Measurements from ENCODE around the gene GHR. TPM values are rescaled to one million over a fixed set of nuclear protein-coding genes. Genes with fewer than 3 reads are reported as not detected.

GHR gene
- polyA plus RNA-seq, 3 donors = not detected

DNA sequence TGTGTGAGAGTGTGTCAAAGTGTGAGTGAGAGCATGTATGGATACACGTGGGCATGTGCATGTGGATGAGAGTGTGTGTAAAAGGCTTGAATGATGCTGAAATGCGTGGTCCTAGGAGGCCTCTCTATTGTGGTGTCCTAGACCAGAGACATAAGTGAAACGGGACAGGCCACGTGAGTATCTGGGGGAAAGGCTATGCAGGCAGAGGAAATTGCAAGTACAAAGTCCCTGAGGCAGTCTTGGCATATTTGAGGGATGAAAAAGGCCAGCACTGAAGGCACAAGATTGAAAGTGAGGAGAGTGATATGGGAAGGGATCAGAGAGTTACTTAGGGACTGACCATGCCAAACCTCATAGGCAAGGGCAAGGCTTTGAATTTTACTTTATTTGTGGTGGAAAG, 266.2 kb downstream of the GHR start:
- DNase-seq = no peak
- TF ChIP-seq, protein P1, sequence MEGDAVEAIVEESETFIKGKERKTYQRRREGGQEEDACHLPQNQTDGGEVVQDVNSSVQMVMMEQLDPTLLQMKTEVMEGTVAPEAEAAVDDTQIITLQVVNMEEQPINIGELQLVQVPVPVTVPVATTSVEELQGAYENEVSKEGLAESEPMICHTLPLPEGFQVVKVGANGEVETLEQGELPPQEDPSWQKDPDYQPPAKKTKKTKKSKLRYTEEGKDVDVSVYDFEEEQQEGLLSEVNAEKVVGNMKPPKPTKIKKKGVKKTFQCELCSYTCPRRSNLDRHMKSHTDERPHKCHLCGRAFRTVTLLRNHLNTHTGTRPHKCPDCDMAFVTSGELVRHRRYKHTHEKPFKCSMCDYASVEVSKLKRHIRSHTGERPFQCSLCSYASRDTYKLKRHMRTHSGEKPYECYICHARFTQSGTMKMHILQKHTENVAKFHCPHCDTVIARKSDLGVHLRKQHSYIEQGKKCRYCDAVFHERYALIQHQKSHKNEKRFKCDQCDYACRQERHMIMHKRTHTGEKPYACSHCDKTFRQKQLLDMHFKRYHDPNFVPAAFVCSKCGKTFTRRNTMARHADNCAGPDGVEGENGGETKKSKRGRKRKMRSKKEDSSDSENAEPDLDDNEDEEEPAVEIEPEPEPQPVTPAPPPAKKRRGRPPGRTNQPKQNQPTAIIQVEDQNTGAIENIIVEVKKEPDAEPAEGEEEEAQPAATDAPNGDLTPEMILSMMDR (IDR thresholded peaks at IDR 0.05) = no peak
- peaks cover 0 to 3% (median 0%) of the 10 kb centered on the region in 3 donors for H3K27me3 Mint-ChIP-seq (ENCODE audit: low read depth in 3 of 3)
- no peak overlapping the region for H3K4me2 ChIP-seq (replicated peaks; ENCODE audit: extremely low read depth, low read length, poor library complexity, severe bottlenecking)
- no peaks in the 10 kb centered on the region for H3K36me3 ChIP-seq (replicated peaks in 1 of 2; ENCODE audit: control insufficient read depth in 1 of 2, insufficient read depth in 2 of 2, low read length in 2 of 2)
- no peak overlapping the region for H3K9ac ChIP-seq (ENCODE audit: insufficient read depth, low read length, poor library complexity, severe bottlenecking)
- no peaks in the 10 kb centered on the region for H4K20me1 ChIP-seq (ENCODE audit: insufficient read depth, low read length)
- no peaks in the 10 kb centered on the region for H3K36me3 Mint-ChIP-seq
- intact Hi-C loops (cut with micrococcal nuclease) = no loop called here
- H3K9me3 ChIP-seq (replicated peaks in 1 of 2; ENCODE audit: control insufficient read depth in 1 of 2, insufficient read depth in 1 of 2, low read length in 2 of 2) = no peaks in the 10 kb centered on the region
- 76% methylated on average over 4 of the region's 4 CpGs for WGBS (ENCODE audit: insufficient coverage)
- no peaks in the 10 kb centered on the region for H3K4me1 Mint-ChIP-seq
- H3K79me2 ChIP-seq (ENCODE audit: insufficient read depth, low read length) = no peaks in the 10 kb centered on the region
- H3K4me3 ChIP-seq (replicated peaks in 1 of 3; ENCODE audit: low read depth in 2 of 3, low read length in 3 of 3) = no peak overlapping the region
- H3K4me1 ChIP-seq (ENCODE audit: control insufficient read depth in 1 of 2, insufficient read depth in 2 of 2, low read length in 2 of 2) = no peaks in the 10 kb centered on the region
- H2AFZ ChIP-seq (ENCODE audit: insufficient read depth, low read depth, low read length, poor library complexity, severe bottlenecking) = no peak overlapping the region
- H3K27me3 ChIP-seq (ENCODE audit: control insufficient read depth in 2 of 2, insufficient read depth in 2 of 2, low read length in 2 of 2) = no peaks in the 10 kb centered on the region
- H3K27ac ChIP-seq (ENCODE audit: low read depth in 1 of 2, low read length in 2 of 2) = no peak overlapping the region
- peaks cover 2 to 17% (median 10%) of the 10 kb centered on the region in 7 donors for H3K9me3 Mint-ChIP-seq
- no peak overlapping the region for H3K4me3 Mint-ChIP-seq
- H3K27ac Mint-ChIP-seq = no peak overlapping the region

DNA sequence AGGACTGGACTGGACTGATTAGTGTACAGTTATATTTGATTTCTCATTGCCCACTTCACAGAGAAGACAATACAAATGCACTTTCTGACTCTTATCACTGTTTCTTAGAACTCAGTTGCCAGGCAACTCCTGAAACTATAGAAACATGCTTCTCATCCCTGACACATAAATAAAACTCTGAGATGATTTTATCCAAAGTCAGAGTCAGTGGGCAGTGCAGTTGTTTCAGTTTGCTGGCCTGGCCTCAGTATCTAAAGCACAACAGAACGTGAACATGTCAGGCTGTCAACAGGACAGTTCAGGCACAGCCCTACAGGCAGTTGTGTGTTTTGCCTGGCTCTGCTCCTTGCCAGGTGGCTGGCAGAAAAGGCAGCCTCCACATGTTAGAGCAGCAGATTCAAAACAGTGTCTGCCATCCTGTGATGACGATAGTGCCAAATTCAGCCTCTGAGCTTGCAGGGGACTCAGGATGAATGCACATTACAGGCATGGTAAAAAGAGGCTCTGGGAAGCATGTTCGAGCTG, 268.2 kb downstream of the GHR start:
- intact Hi-C loops (cut with micrococcal nuclease) = no loop called here
- H4K20me1 ChIP-seq (ENCODE audit: insufficient read depth, low read length) = no peaks in the 10 kb centered on the region
- no peaks in the 10 kb centered on the region for H3K9me3 ChIP-seq (replicated peaks in 1 of 2; ENCODE audit: control insufficient read depth in 1 of 2, insufficient read depth in 1 of 2, low read length in 2 of 2)
- H3K4me2 ChIP-seq (replicated peaks; ENCODE audit: extremely low read depth, low read length, poor library complexity, severe bottlenecking) = no peak overlapping the region
- DNase-seq = no peak
- WGBS (ENCODE audit: insufficient coverage) = 85% methylated on average over 2 of the region's 3 CpGs
- TF ChIP-seq, protein P1 (IDR thresholded peaks at IDR 0.05) = no peak
- H3K36me3 ChIP-seq (replicated peaks in 1 of 2; ENCODE audit: control insufficient read depth in 1 of 2, insufficient read depth in 2 of 2, low read length in 2 of 2) = no peaks in the 10 kb centered on the region
- Mint-ChIP-seq H3K36me3 (no peaks in the 10 kb centered on the region), H3K4me1 (no peaks in the 10 kb centered on the region), H3K27ac (no peak overlapping the region), H3K9me3 (peaks cover 1 to 7% (median 3%) of the 10 kb centered on the region in 7 donors), H3K4me3 (no peak overlapping the region), H3K27me3 (ENCODE audit: low read depth in 3 of 3) (peaks cover 0 to 3% (median 0%) of the 10 kb centered on the region in 3 donors)
- no peaks in the 10 kb centered on the region for H3K79me2 ChIP-seq (ENCODE audit: insufficient read depth, low read length)
- no peak overlapping the region for H3K9ac ChIP-seq (ENCODE audit: insufficient read depth, low read length, poor library complexity, severe bottlenecking)
- no peak overlapping the region for H2AFZ ChIP-seq (ENCODE audit: insufficient read depth, low read depth, low read length, poor library complexity, severe bottlenecking)
- H3K4me3 ChIP-seq (replicated peaks in 1 of 3; ENCODE audit: low read depth in 2 of 3, low read length in 3 of 3) = no peak overlapping the region
- H3K4me1 ChIP-seq (ENCODE audit: control insufficient read depth in 1 of 2, insufficient read depth in 2 of 2, low read length in 2 of 2) = no peaks in the 10 kb centered on the region
- H3K27ac ChIP-seq (ENCODE audit: low read depth in 1 of 2, low read length in 2 of 2) = no peak overlapping the region
- H3K27me3 ChIP-seq (ENCODE audit: control insufficient read depth in 2 of 2, insufficient read depth in 2 of 2, low read length in 2 of 2) = no peaks in the 10 kb centered on the region
